GM18907 (cell line): ENCODE results near the gene COL8A2.
A peak's percentile ranks its signal among the peaks of the same experiment; 100 is the strongest.

Source experiments
- ATAC-seq: cut with Tn5 transposase; IDR thresholded peaks from one replicate; pipeline ENCODE4 v1.9.1; 2021; ENCODE audit warnings: mild to moderate bottlenecking, moderate library complexity; ENCODE audit not compliant: unreplicated experiment

COL8A2 gene

GRCh38 chr1:36157973-36158826, 33.2 kb upstream of the COL8A2 start:
- ATAC-seq: no peak

- ATAC-seq: no peak
These were observed 32.3 kb upstream of the COL8A2 start for GRCh38 chr1:36157115-36157903.

GRCh38 chr1:36156329-36157114, 31.5 kb upstream of the COL8A2 start:
- peak; percentile 14 for ATAC-seq

- ATAC-seq: peak; percentile 56
These were observed 30.6 kb upstream of the COL8A2 start, which contains the start of gene MAP7D1 for GRCh38 chr1:36155408-36156328. Gene MAP7D1 (plus strand): TSS chr1:36156160. CDS start chr1:36156418, 258 bp downstream.

- ATAC-seq: no peak
These were observed 29.9 kb upstream of the COL8A2 start for GRCh38 chr1:36154765-36155407.

- no peak for ATAC-seq
These were observed 29.3 kb upstream of the COL8A2 start for GRCh38 chr1:36154335-36154734.

- no peak for ATAC-seq
These were observed 28.5 kb upstream of the COL8A2 start for GRCh38 chr1:36153476-36153875.

GRCh38 chr1:36151845-36152203, 26.8 kb upstream of the COL8A2 start:
- no peak for ATAC-seq

- no peak for ATAC-seq
These were observed 26.3 kb upstream of the COL8A2 start for GRCh38 chr1:36151134-36151844.

- peak; percentile 55 for ATAC-seq
These were observed 25.5 kb upstream of the COL8A2 start for GRCh38 chr1:36150296-36151133.

GRCh38 chr1:36149973-36150295, 24.9 kb upstream of the COL8A2 start:
- ATAC-seq: no peak

GRCh38 chr1:36149237-36149972, 24.4 kb upstream of the COL8A2 start, which contains the start of gene TRAPPC3:
Gene TRAPPC3 (minus strand): TSS chr1:36149486. CDS start chr1:36149378, 108 bp downstream.
- ATAC-seq: peak; percentile 87

- no peak for ATAC-seq
These were observed 23.8 kb upstream of the COL8A2 start for GRCh38 chr1:36148821-36149236.

GRCh38 chr1:36144413-36144812, 19.4 kb upstream of the COL8A2 start:
- no peak for ATAC-seq

- no peak for ATAC-seq
These were observed 18.4 kb upstream of the COL8A2 start for GRCh38 chr1:36143424-36143823.

GRCh38 chr1:36142121-36142520, 17.1 kb upstream of the COL8A2 start:
- ATAC-seq: no peak

- no peak for ATAC-seq
These were observed 14.5 kb upstream of the COL8A2 start for GRCh38 chr1:36139521-36139920.
